SK-N-SH treated with all-trans-retinoic acid at 6 μM for 48 hours (cell line): ENCODE results near the gene KDELR3.

Experiments
- ATAC-seq: fragments of 200-7000 bp; cut with Tn5 transposase; 3 replicates; pipeline ENCODE4 v1.9.1; 2020; ENCODE audit warnings: mild to moderate bottlenecking, moderate library complexity
- ARNTL ChIP-seq: fragments of 450-650 bp; formaldehyde crosslinking; IDR thresholded peaks from 2 replicates; pipeline ENCODE4 v1.5.0; 2020; ENCODE audit warnings: low read depth, mild to moderate bottlenecking, moderate library complexity, borderline replicate concordance
- BACH2 ChIP-seq: fragments of 250-450 bp; sonication (Bioruptor Pico); IDR thresholded peaks from 2 replicates; pipeline ENCODE4 v1.9.0; 2021; ENCODE audit warnings: mild to moderate bottlenecking, borderline replicate concordance
- CREB5 ChIP-seq: fragments of 250-450 bp; sonication (Bioruptor Pico); IDR thresholded peaks from 2 replicates; pipeline ENCODE4 v1.5.1; 2020; ENCODE audit warnings: low read depth, mild to moderate bottlenecking, moderate library complexity
- CSDC2 ChIP-seq: fragments of 250-450 bp; sonication (Bioruptor Pico); IDR thresholded peaks from 2 replicates; pipeline ENCODE4 v1.5.0; 2020; ENCODE audit warnings: mild to moderate bottlenecking, moderate library complexity
- ESRRG ChIP-seq: fragments of 250-450 bp; sonication (Bioruptor Pico); IDR thresholded peaks from 2 replicates; pipeline ENCODE4 v1.6.1; 2021; ENCODE audit warnings: mild to moderate bottlenecking
- GLIS3 ChIP-seq: fragments of 250-450 bp; sonication (Bioruptor Pico); IDR thresholded peaks from 2 replicates; pipeline ENCODE4 v1.5.0; 2020; ENCODE audit warnings: mild to moderate bottlenecking, moderate library complexity
- ISL1 ChIP-seq: fragments of 250-450 bp; sonication (Bioruptor Pico); IDR thresholded peaks from 2 replicates; pipeline ENCODE4 v2.1.2; 2022; ENCODE audit warnings: mild to moderate bottlenecking, moderate library complexity
- OSR1 ChIP-seq: fragments of 250-450 bp; sonication (Bioruptor Pico); IDR thresholded peaks from 2 replicates; pipeline ENCODE4 v1.8.0; 2022; ENCODE audit warnings: moderate library complexity, mild to moderate bottlenecking, inconsistent platforms
- PATZ1 ChIP-seq: fragments of 250-450 bp; sonication (Bioruptor Pico); IDR thresholded peaks from 2 replicates; pipeline ENCODE4 v1.8.0; 2020; ENCODE audit warnings: mild to moderate bottlenecking, moderate library complexity, borderline replicate concordance
- POU6F1 ChIP-seq: fragments of 250-450 bp; sonication (Bioruptor Pico); IDR thresholded peaks from 2 replicates; pipeline ENCODE4 v1.8.0; 2021; ENCODE audit warnings: low read depth, mild to moderate bottlenecking, moderate library complexity, borderline replicate concordance
- PPARA ChIP-seq: fragments of 250-450 bp; sonication (Bioruptor Pico); IDR thresholded peaks from 2 replicates; pipeline ENCODE4 v1.5.0; 2020; ENCODE audit warnings: mild to moderate bottlenecking, borderline replicate concordance
- RARB ChIP-seq: fragments of 250-450 bp; sonication (Bioruptor Pico); IDR thresholded peaks from 2 replicates; pipeline ENCODE4 v1.8.0; 2021; ENCODE audit warnings: mild to moderate bottlenecking, moderate library complexity
- SNAI2 ChIP-seq: fragments of 250-450 bp; sonication (Bioruptor Pico); IDR thresholded peaks from 2 replicates; pipeline ENCODE4 v1.5.0; 2020; ENCODE audit warnings: mild to moderate bottlenecking, moderate library complexity
- TCF4 ChIP-seq: fragments of 250-450 bp; sonication (Bioruptor Pico); IDR thresholded peaks from 2 replicates; pipeline ENCODE4 v1.8.0; 2021; ENCODE audit warnings: mild to moderate bottlenecking, moderate library complexity, borderline replicate concordance
- TOX ChIP-seq: fragments of 250-450 bp; sonication (Bioruptor Pico); IDR thresholded peaks from 2 replicates; pipeline ENCODE4 v1.8.0; 2021; ENCODE audit warnings: mild to moderate bottlenecking, moderate library complexity, borderline replicate concordance
- TSHZ2 ChIP-seq: fragments of 250-450 bp; sonication (Bioruptor Pico); IDR thresholded peaks from 2 replicates; pipeline ENCODE4 v1.5.0; 2020; ENCODE audit warnings: mild to moderate bottlenecking, moderate library complexity
- ZFP3 ChIP-seq: fragments of 250-450 bp; sonication (Bioruptor Pico); IDR thresholded peaks from 2 replicates; pipeline ENCODE4 v1.5.0; 2020; ENCODE audit warnings: mild to moderate bottlenecking, moderate library complexity
- ZFP30 ChIP-seq: fragments of 450-650 bp; formaldehyde crosslinking; IDR thresholded peaks from 2 replicates; pipeline ENCODE4 v1.5.0; 2022; ENCODE audit warnings: mild to moderate bottlenecking, moderate library complexity
- ZNF565 ChIP-seq: fragments of 450-650 bp; formaldehyde crosslinking; conservative IDR thresholded peaks from 2 replicates; pipeline ENCODE4 v1.5.0; 2020; ENCODE audit warnings: low read depth, mild to moderate bottlenecking, moderate library complexity
- ZNF70 ChIP-seq: fragments of 450-650 bp; formaldehyde crosslinking; IDR thresholded peaks from 2 replicates; pipeline ENCODE4 v1.5.0; 2020; ENCODE audit warnings: mild to moderate bottlenecking, moderate library complexity
- ZNF8 ChIP-seq: fragments of 450-650 bp; formaldehyde crosslinking; IDR thresholded peaks from 2 replicates; pipeline ENCODE4 v1.5.0; 2020; ENCODE audit warnings: mild to moderate bottlenecking, moderate library complexity
- TF ChIP-seq, protein P1 (sequence below): fragments of 250-450 bp; sonication (Bioruptor Pico); IDR thresholded peaks from 2 replicates; pipeline ENCODE4 v1.5.1; 2021; ENCODE audit warnings: mild to moderate bottlenecking, moderate library complexity

KDELR3 gene

GRCh38 chr22:38448945-38449745, 18.8 kb upstream of the KDELR3 start:
- TF ChIP-seq, protein P1, sequence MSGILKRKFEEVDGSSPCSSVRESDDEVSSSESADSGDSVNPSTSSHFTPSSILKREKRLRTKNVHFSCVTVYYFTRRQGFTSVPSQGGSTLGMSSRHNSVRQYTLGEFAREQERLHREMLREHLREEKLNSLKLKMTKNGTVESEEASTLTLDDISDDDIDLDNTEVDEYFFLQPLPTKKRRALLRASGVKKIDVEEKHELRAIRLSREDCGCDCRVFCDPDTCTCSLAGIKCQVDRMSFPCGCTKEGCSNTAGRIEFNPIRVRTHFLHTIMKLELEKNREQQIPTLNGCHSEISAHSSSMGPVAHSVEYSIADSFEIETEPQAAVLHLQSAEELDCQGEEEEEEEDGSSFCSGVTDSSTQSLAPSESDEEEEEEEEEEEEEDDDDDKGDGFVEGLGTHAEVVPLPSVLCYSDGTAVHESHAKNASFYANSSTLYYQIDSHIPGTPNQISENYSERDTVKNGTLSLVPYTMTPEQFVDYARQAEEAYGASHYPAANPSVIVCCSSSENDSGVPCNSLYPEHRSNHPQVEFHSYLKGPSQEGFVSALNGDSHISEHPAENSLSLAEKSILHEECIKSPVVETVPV (CRISPR knock-in tag) = no peak
- no peak for TF ChIP-seq TOX
- no peak for TF ChIP-seq POU6F1
- TF ChIP-seq TSHZ2 (CRISPR knock-in tag) = no peak
- no peak for TF ChIP-seq ESRRG (CRISPR knock-in tag)
- no peak for TF ChIP-seq ISL1
- TF ChIP-seq ZNF8 = no peak
- TF ChIP-seq CSDC2 = no peak
- no peak for TF ChIP-seq ZNF565
- no peak for TF ChIP-seq OSR1 (CRISPR knock-in tag)
- TF ChIP-seq PPARA (CRISPR knock-in tag) = no peak
- no peak for TF ChIP-seq ARNTL
- TF ChIP-seq SNAI2 (CRISPR knock-in tag) = no peak
- no peak for TF ChIP-seq RARB
- no peak for TF ChIP-seq BACH2
- TF ChIP-seq GLIS3 = no peak
- no peak for ATAC-seq

GRCh38 chr22:38449776-38450175, 18.1 kb upstream of the KDELR3 start:
- no peak for TF ChIP-seq ESRRG (CRISPR knock-in tag)

GRCh38 chr22:38450234-38450797, 17.6 kb upstream of the KDELR3 start:
- ATAC-seq = no peak
- TF ChIP-seq PATZ1 (no peak), TOX (no peak), ISL1 (no peak), ZFP3 (CRISPR knock-in tag) (no peak), ESRRG (CRISPR knock-in tag) (no peak), RARB (no peak), ZNF70 (CRISPR knock-in tag) (no peak), OSR1 (CRISPR knock-in tag) (no peak), ARNTL (no peak), BACH2 (no peak), TCF4 (CRISPR knock-in tag) (no peak), SNAI2 (CRISPR knock-in tag) (no peak)

More at GRCh38 chr22:38449776-38450175, 18.1 kb upstream of the KDELR3 start:
- ATAC-seq = no peak

GRCh38 chr22:38451404-38451803, 16.5 kb upstream of the KDELR3 start:
- no peak for ATAC-seq
- TF ChIP-seq PATZ1 = no peak
- no peak for TF ChIP-seq CREB5 (CRISPR knock-in tag)
- no peak for TF ChIP-seq GLIS3
- no peak for TF ChIP-seq ZFP30 (CRISPR knock-in tag)
- TF ChIP-seq SNAI2 (CRISPR knock-in tag) = no peak
- no peak for TF ChIP-seq BACH2
- TF ChIP-seq TCF4 (CRISPR knock-in tag) = no peak
- no peak for TF ChIP-seq PPARA (CRISPR knock-in tag)
- no peak for TF ChIP-seq ZFP3 (CRISPR knock-in tag)
- TF ChIP-seq TOX = no peak
- TF ChIP-seq, protein P1 (CRISPR knock-in tag) = no peak
